ENCODE results near the gene MTA1. TPM values are rescaled to one million over a fixed set of nuclear protein-coding genes. Genes with fewer than 3 reads are reported as not detected.

Gene MTA1
- total and polyA plus RNA-seq, 2 of the 8 experiments (the other 6 are each of a cell fraction or from before 2014, with no cell fraction given), result 73.9 to 221 TPM

- WGBS, 2 experiments (ENCODE audit: extremely low coverage in 1 of 2, insufficient coverage in 1 of 2, insufficient read length in 1 of 2, insufficient replicate concordance in 2 of 2, low coverage in 1 of 2, low lambda C conversion rate in 2 of 2, missing lambda C conversion rate in 1 of 2), result 95% methylated on average over 27 of the region's 31 CpGs; no CpG with 5 or more reads in 1 of the 2 experiments
- H2BK20ac ChIP-seq (ENCODE audit: low read length), result no peak overlapping the region
- H4K91ac ChIP-seq (replicated peaks; ENCODE audit: insufficient read length, low read length), result no peak overlapping the region
- H3K56ac ChIP-seq (replicated peaks; ENCODE audit: insufficient read length, low read depth, low read length), result no peak overlapping the region
- H3K4me1 ChIP-seq (replicated peaks in 1 of 4; ENCODE audit: control insufficient read depth in 3 of 4, insufficient read depth in 4 of 4, low read length in 3 of 4), result peaks cover 0 to 7% (median 4%) of the 10 kb centered on the region in 4 experiments; a peak in 5 of 7 replicates
- H2BK5ac ChIP-seq (ENCODE audit: low read depth, low read length), result 0 out of 2 replicates have a peak overlapping the region, but pooled peaks have one; percentile 15
- no peak overlapping the region for H3K14ac ChIP-seq (ENCODE audit: insufficient read length)
- FAIRE-seq, result no peak
- peaks cover 29% of the 10 kb centered on the region for H3K79me1 ChIP-seq (ENCODE audit: low read depth, low read length)
- H2BK120ac ChIP-seq (replicated peaks; ENCODE audit: low read depth, low read length), result no peak overlapping the region
- CTCF ChIA-PET (ENCODE audit: partially characterized antibody), result interaction anchor here (1.6 to 1.8 kb wide), 2 partner anchors 33 to 52 kb away, joined by 3 to 10 read pairs; no protein-coding TSS in a partner anchor
- H3K79me2 ChIP-seq (ENCODE audit: control insufficient read depth in 1 of 2, insufficient read depth in 2 of 2, low read length in 2 of 2), result peaks cover 16 to 62% of the 10 kb centered on the region in 2 experiments
- no peak for DNase-seq (ENCODE audit: low read depth in 1 of 2, low spot score in 2 of 2)
- no peak overlapping the region for H3K9ac ChIP-seq (replicated peaks in 1 of 4; ENCODE audit: extremely low read depth in 1 of 4, low read depth in 3 of 4, low read length in 3 of 4)
- H4K20me1 ChIP-seq (replicated peaks in 1 of 2; ENCODE audit: control insufficient read depth in 1 of 2, insufficient read depth in 2 of 2, low read length in 2 of 2), result peaks cover 45 to 61% of the 10 kb centered on the region in 2 experiments
- H3K18ac ChIP-seq (ENCODE audit: extremely low read depth, low read length), result no peak overlapping the region
- H2BK15ac ChIP-seq (ENCODE audit: low read length), result no peak overlapping the region
- H3K36me3 ChIP-seq (ENCODE audit: control insufficient read depth in 2 of 4, insufficient read depth in 4 of 4, low read length in 3 of 4), result peaks cover 0 to 5% (median 0%) of the 10 kb centered on the region in 4 experiments; a peak in 3 of 8 replicates
- H3K27me3 ChIP-seq (replicated peaks in 1 of 4; ENCODE audit: control insufficient read depth in 3 of 4, extremely low read depth in 1 of 4, insufficient read depth in 3 of 4, low read length in 3 of 4), result no peaks in the 10 kb centered on the region
- H3K27ac ChIP-seq (ENCODE audit: low read depth, low read length), result no peak overlapping the region
- POLR2A ChIA-PET (ENCODE audit: partially characterized antibody), result interaction anchor here (0.8 to 5.7 kb wide), 5 partner anchors 12 to 71 kb away, joined by 3 to 43 read pairs (median 4); no protein-coding TSS in a partner anchor
- H4K8ac ChIP-seq (ENCODE audit: extremely low read depth, insufficient read depth, low read length), result no peak overlapping the region; the same call in 1 of the 2 replicates
- H3K4ac ChIP-seq (replicated peaks; ENCODE audit: insufficient read length, low read depth, low read length), result no peak overlapping the region
- H2BK12ac ChIP-seq (ENCODE audit: low read depth, low read length), result no peak overlapping the region
- no peak overlapping the region for H2AK5ac ChIP-seq (ENCODE audit: low read depth, low read length)
- no peak overlapping the region for H3K23ac ChIP-seq (ENCODE audit: insufficient read length)
- H4K5ac ChIP-seq (ENCODE audit: insufficient read length, low read depth, low read length), result no peak overlapping the region
- H3K23me2 ChIP-seq (ENCODE audit: low read depth, low read length), result no peaks in the 10 kb centered on the region
- no peak overlapping the region for H3K4me3 ChIP-seq (ENCODE audit: extremely low read depth in 1 of 4, insufficient read depth in 2 of 4, low read depth in 3 of 4, low read length in 4 of 4)
- no peak overlapping the region for H3K4me2 ChIP-seq (ENCODE audit: insufficient read depth in 1 of 2, low read depth in 2 of 2, low read length in 2 of 2)
- H2AFZ ChIP-seq (ENCODE audit: low read length), result no peak overlapping the region
- H3K9me3 ChIP-seq (ENCODE audit: insufficient read depth in 2 of 2, low read depth in 1 of 2, low read length in 1 of 2), result no peaks in the 10 kb centered on the region
- TF ChIP-seq POLR2A (IDR thresholded peaks at IDR 0.05; ENCODE audit: control extremely low read depth in 1 of 2, low read depth in 2 of 2, low read length in 2 of 2) (no peak), JUN (IDR thresholded peaks at IDR 0.05; ENCODE audit: low read depth, low read length) (no peak), HDAC6 (IDR thresholded peaks at IDR 0.05; ENCODE audit: low read depth, low read length) (no peak), RXRA (IDR thresholded peaks at IDR 0.05; ENCODE audit: insufficient read depth, low read depth, low read length) (no peak), SIX5 (IDR thresholded peaks at IDR 0.05; ENCODE audit: low read depth, low read length) (no peak), RBBP5 (IDR thresholded peaks at IDR 0.05; ENCODE audit: borderline replicate concordance, low read depth, low read length) (no peak), RNF2 (IDR thresholded peaks at IDR 0.05; ENCODE audit: borderline replicate concordance, low read depth, low read length, missing control alignments, poor library complexity, severe bottlenecking) (no peak), E2F6 (IDR thresholded peaks at IDR 0.05) (no peak), BRCA1 (IDR thresholded peaks at IDR 0.05; ENCODE audit: low read depth, low read length) (no peak), SAP30 (IDR thresholded peaks at IDR 0.05; ENCODE audit: insufficient read depth, insufficient replicate concordance, low read length) (no peak), EZH2 (IDR thresholded peaks at IDR 0.05; ENCODE audit: low read depth, low read length, severe bottlenecking) (no peak)
Measured at GRCh38 chr14:105436891-105437722, 17.5 kb downstream of the MTA1 start.

Measured in H1 (cell line).